HG02970 (cell line): ENCODE results near the gene KRTAP2-4.
"Not testable (repeated sequence)": the region's sequence is repeated elsewhere in the genome, so short reads cannot be mapped to it uniquely, and the experiment has no call there.

ENCODE experiments used
- ATAC-seq: cut with Tn5 transposase; IDR thresholded peaks from one replicate; pipeline ENCODE4 v1.9.1; 2021; ENCODE audit warnings: mild to moderate bottlenecking, moderate library complexity, moderate number of reproducible peaks; ENCODE audit not compliant: unreplicated experiment, low FRiP score

Gene KRTAP2-4

DNA sequence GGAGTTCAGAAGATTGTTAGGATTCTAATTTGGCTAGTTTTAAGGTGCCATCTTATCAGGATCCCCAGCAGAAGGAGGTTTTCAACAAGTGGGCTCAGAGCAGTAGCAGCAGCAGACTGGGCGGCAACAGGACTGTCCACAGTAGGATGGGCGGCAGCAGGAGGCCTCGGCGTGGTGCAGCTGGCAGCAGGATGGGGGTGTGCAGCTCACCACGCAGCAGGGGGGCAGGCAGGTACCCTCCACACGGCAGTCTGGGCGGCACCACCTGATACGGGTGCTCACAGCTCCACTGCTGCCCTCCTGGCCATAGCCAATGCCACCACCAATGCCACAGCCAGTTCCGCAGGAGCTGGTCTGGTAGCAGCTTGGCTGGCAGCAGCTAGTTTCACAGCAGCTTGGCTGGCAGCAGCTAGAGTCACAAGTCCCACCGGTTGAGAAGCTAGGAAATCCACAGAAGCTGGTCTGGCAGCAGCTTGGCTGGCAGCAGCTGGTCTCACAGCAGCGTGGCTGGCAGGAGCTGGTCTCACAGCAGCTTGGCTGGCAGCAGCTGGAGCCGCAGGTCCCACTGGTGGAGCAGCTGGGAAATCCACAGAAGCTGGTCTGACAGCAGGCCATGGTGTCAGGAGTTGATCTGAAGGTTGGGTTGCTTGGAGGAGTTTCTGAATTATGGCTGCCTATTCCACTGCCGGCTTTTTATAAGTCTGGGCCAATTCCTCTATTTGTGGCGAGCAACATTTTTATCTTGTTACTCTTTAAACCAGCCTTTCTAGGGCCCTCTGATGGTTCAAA, 24.7 kb downstream of the KRTAP2-4 start, which contains the start of gene KRTAP1-1:
TSS of gene KRTAP1-1 (minus strand) at position 668 of the 789 bp plus-strand sequence. CDS start at position 615, 53 bp downstream.
- not testable (repeated sequence) for ATAC-seq

DNA sequence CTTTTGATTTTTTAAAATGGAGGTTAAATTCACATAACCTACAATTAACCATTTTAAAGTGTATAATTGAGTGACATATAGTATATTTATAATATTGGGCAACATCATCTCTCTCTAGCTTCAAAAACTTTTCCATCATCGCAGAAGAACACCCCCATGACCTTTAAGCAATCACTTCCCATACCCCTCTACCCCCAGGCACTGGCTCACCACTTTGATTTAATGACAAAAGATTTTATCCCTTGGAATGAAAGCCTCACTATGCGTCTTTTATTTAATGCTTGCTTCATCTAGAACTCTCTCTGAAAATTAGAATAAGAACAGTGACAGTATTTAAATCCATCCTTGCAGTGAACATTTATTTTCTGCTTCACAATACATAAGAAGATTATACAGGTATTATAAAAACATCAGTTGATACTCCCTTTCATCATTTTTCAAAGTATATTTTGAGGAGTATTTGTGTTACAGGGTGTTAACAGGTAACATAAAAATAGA, 27.8 kb downstream of the KRTAP2-4 start:
- no peak for ATAC-seq

DNA sequence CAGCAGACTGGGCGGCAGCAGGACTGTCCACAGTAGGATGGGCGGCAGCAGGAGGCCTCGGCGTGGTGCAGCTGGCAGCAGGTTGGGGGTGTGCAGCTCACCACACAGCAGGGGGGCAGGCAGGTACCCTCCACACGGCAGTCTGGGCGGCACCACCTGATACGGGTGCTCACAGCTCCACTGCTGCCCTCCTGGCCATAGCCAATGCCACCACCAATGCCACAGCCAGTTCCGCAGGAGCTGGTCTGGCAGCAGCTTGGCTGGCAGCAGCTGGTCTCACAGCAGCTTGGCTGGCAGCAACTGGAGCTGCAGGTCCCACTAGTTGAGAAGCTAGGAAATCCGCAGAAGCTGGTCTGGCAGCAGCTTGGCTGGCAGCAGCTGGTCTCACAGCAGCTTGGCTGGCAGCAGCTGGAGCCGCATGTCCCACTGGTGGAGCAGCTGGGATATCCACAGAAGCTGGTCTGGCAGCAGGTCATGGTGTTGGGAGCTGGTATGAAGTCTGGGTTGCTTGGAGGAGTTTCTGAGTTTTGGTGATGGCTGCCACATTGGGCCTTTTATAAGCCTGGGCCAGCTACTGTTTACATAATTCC, 31.2 kb downstream of the KRTAP2-4 start, which contains the start of gene KRTAP1-3:
TSS of gene KRTAP1-3 (minus strand) at position 529 of the 590 bp plus-strand sequence. CDS start at position 476, 53 bp downstream.
- ATAC-seq, result not testable (repeated sequence)

DNA sequence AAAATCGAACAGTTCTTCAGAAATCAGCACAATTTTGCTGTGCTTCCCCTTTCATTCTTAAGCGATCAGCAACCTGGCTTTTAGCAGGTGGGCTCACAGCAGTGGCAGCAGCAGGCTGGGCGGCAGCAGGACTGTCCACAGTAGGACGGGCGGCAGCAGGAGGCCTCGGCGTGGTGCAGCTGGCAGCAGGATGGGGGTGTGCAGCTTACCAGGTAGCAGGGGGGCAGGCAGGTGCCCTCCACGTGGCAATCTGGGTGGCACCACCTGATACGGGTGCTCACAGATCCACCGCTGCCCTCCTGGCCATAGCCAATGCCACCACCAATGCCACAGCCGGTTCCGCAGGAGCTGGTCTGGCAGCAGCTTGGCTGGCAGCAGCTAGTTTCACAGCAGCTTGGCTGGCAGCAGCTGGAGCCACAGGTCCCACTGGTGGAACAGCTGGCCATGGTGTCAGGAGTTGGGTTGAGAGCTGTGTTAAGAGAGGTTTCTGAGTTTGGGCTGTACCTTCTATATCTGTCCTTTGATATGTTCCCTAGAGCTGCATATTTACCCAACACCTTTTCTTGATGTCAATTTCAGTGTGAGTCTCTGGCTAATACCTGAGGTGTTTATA, 35.9 kb downstream of the KRTAP2-4 start, which contains the start of gene KRTAP1-4:
TSS of gene KRTAP1-4 (minus strand) at position 563 of the 613 bp plus-strand sequence. CDS start at position 446, 117 bp downstream.
- ATAC-seq, result no peak

DNA sequence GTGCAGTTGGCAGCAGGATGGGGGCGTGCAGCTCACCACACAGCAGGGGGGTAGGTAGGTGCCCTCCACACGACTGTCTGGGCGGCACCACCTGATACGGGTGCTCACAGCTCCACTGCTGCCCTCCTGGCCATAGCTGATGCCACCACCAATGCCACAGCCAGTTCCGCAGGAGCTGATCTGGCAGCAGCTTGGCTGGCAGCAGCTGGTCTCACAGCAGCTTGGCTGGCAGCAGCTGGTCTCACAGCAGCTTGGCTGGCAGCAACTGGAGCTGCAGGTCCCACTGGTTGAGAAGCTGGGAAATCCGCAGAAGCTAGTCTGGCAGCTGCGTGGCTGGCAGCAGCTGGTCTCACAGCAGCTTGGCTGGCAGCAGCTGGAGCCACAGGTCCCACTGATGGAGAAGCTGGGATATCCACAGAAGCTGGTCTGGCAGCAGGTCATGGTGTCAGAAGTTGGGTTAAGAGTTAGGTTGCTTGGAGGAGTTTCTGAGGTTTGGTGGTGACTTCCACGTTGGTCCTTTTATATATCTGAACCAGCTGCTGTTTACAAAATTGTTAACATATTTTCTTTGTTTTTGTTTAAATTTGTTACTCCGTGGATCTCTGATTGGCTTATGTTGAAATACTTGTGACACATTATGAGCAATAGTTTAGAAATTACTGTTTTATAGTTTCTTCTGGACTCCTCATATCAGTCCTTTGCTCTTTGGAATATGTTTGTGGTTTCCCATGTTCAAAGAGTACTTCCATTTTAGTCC, 38.8 kb downstream of the KRTAP2-4 start, which contains the start of gene KRTAP1-5:
TSS of gene KRTAP1-5 (minus strand) at position 494 of the 757 bp plus-strand sequence. CDS start at position 441, 53 bp downstream.
- no peak for ATAC-seq

DNA sequence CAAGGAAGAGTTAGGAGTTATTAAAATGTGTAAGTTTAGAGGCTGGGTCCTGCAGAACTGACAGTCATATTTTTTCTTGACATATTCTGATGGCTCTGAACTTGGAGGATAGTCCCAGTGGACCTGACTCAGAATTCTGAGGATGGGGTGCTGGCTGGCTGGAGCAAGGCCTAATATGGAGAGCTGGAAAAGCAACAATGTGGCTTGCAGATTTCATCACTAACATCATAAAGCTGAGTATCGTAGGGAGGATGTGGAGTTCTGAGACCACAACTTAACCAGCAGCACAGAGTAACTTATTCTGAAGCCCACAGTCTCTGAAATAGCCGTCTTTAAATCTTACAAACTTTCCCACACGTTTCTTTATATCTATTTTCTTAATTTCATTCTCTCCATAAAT, 41.0 kb downstream of the KRTAP2-4 start:
- ATAC-seq, result no peak

DNA sequence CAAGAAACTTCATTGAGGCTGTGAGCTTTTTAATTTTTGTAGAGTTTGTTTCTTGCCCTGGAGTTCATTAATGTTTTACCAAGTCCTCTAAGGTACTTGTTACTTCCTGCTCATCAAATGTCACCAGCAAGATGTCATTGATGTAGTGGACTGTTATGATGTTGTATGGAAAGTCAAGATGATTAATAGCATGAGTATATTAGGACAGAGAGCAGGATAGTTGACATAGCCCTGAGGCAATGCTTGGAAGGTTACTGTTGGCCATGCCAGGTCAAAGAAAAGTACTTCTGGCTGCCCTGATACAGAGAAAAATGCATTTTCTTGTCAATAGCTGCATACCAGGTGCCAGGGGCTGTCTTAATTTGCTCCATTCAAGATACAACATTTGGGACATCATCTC, 45.3 kb downstream of the KRTAP2-4 start:
- no peak for ATAC-seq

DNA sequence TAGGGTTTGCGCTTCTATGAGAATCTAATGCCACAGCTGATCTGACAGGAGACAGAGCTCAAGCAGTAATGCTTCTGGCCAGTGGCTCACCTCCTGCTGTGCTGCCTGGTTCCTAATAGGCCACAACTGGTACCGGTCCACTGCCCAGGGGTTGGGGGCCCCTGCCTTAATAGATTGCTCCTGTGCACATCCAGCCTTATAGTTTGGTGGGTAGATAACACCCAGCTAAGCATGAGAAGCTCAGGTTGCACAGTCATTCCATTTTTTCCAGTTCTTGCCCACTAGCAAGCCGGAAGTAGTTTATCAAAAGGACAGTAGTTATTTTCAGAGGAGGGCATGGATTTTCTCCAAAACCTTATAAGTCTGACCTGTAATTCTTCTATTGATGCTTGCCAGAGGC, 46.3 kb downstream of the KRTAP2-4 start:
- ATAC-seq, result no peak

DNA sequence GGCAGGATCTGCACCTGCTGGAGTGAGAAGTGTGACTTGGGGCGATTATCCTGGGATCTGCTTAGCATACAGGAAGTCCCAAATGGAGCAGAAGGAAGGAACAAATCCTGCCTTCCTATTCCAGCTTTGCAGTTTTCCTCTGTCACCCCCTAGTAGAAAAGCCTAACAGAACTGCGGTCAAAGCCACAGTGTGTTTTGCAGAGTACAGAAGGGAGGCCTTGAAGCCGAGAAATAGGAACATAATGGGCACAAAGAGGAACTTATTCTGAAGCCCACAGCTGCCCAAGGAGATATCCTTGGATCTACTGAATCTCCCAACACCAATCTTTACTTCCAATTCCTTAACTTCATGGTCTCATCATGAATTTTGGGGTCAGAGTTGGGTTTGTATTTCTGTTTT, 47.1 kb downstream of the KRTAP2-4 start:
- no peak for ATAC-seq

DNA sequence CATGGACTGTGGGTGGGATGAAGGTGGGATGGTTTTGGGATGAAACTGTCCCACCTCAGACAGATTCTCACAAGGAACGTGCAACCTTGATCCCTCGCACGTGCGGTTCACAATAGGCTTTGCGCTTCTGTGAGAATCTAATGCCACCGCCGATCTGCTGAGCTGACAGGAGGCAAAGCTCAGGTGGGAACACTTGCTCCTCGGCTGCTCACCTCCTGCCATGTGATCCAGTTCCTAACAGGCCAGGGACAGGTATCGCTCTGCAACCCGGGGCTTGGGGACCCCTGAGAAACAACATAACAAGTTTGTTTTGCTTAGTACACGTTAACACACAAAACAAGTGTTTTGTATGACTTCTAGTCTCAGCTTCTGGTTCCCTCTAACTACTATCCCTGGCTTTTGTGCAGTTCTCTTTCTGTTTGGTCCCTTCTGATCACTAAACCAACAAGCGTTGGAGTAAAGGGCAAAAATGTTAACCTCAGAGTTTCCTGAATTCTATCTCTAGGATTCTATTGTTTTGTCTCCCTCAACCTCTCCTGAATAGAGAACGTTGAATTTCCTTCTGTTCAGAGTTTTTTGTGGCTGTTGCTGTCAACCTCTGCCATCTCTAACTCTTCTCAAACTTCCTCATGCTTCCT, 49.0 kb downstream of the KRTAP2-4 start:
- no peak for ATAC-seq

DNA sequence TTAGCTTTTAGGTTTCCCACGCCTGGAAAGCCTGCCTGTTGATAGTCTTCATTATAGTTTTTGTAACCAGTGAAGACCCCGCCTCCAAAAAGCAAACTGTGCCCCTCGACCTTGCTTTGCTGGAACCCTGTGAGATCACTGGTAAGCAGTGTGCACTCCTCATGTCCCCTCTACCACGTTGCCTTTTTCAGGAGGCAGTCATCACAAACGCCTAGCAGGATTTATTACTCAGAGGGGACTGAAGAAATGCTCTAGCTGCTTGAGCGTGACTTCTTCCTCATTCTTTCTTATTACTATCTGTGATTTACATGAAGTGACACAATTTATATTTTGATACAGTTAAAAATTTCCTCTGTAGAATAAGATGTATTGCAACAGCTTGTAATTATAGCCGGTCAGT, 50.2 kb downstream of the KRTAP2-4 start:
- no peak for ATAC-seq
